ENCODE data around the gene C4orf50. TPM values are rescaled to one million over a fixed set of nuclear protein-coding genes. Genes with fewer than 3 reads are reported as not detected.

The C4orf50 gene
- polyA plus RNA-seq, 3 donors: not detected

DNA sequence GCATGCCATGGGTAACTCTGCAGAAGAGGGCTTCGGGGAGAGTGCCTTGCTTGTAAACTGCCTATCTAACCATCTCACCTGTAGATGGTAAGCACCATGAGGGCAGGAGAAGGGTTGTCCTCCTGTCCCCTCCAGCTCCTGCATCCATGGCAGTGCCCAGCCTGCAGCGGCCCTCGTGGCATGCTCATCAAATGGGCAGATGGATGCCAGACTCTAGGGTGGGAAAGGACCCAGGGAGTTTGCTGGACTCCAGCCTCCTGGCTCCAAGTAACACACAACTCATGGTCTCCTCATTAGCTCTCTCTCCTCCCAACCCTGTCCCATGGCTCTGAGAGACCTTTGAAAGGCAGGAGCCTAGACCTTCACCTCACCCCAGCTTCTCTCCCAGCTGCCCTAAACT lies 95.7 kb downstream of the C4orf50 start:
- Histone ChIP-seq H2AFZ (ENCODE audit: insufficient read depth, low read depth, low read length, poor library complexity, severe bottlenecking) (no peak overlapping the region), H3K27ac (ENCODE audit: low read depth in 1 of 2, low read length in 2 of 2) (no peak overlapping the region), H4K20me1 (ENCODE audit: insufficient read depth, low read length) (no peaks in the 10 kb centered on the region), H3K79me2 (ENCODE audit: insufficient read depth, low read length) (no peaks in the 10 kb centered on the region), H3K27me3 (ENCODE audit: control insufficient read depth in 2 of 2, insufficient read depth in 2 of 2, low read length in 2 of 2) (no peaks in the 10 kb centered on the region), H3K9ac (ENCODE audit: insufficient read depth, low read length, poor library complexity, severe bottlenecking) (no peak overlapping the region), H3K4me2 (replicated peaks; ENCODE audit: extremely low read depth, low read length, poor library complexity, severe bottlenecking) (no peak overlapping the region), H3K9me3 (replicated peaks in 1 of 2; ENCODE audit: control insufficient read depth in 1 of 2, insufficient read depth in 1 of 2, low read length in 2 of 2) (no peaks in the 10 kb centered on the region), H3K4me3 (replicated peaks in 1 of 3; ENCODE audit: low read depth in 2 of 3, low read length in 3 of 3) (no peak overlapping the region), H3K36me3 (replicated peaks in 1 of 2; ENCODE audit: control insufficient read depth in 1 of 2, insufficient read depth in 2 of 2, low read length in 2 of 2) (no peaks in the 10 kb centered on the region), H3K4me1 (ENCODE audit: control insufficient read depth in 1 of 2, insufficient read depth in 2 of 2, low read length in 2 of 2) (no peaks in the 10 kb centered on the region)
- Mint-ChIP-seq H3K4me3 (no peak overlapping the region), H3K4me1 (no peaks in the 10 kb centered on the region), H3K9me3 (peaks cover 0 to 4% (median 0%) of the 10 kb centered on the region in 7 donors), H3K27me3 (ENCODE audit: low read depth in 3 of 3) (peaks cover 5 to 28% (median 14%) of the 10 kb centered on the region in 3 donors), H3K27ac (no peak overlapping the region), H3K36me3 (no peaks in the 10 kb centered on the region)
- intact Hi-C loops (cut with micrococcal nuclease): no loop called here
- no CpG with 5 or more reads among the region's 3 CpGs for WGBS (ENCODE audit: insufficient coverage)
- DNase-seq: no peak
- TF ChIP-seq, protein P1, sequence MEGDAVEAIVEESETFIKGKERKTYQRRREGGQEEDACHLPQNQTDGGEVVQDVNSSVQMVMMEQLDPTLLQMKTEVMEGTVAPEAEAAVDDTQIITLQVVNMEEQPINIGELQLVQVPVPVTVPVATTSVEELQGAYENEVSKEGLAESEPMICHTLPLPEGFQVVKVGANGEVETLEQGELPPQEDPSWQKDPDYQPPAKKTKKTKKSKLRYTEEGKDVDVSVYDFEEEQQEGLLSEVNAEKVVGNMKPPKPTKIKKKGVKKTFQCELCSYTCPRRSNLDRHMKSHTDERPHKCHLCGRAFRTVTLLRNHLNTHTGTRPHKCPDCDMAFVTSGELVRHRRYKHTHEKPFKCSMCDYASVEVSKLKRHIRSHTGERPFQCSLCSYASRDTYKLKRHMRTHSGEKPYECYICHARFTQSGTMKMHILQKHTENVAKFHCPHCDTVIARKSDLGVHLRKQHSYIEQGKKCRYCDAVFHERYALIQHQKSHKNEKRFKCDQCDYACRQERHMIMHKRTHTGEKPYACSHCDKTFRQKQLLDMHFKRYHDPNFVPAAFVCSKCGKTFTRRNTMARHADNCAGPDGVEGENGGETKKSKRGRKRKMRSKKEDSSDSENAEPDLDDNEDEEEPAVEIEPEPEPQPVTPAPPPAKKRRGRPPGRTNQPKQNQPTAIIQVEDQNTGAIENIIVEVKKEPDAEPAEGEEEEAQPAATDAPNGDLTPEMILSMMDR (IDR thresholded peaks at IDR 0.05): no peak

GRCh38 chr4:5921981-5922380 lies 96.2 kb downstream of the C4orf50 start:
- H3K4me2 ChIP-seq (replicated peaks; ENCODE audit: extremely low read depth, low read length, poor library complexity, severe bottlenecking): no peak overlapping the region
- H3K9ac ChIP-seq (ENCODE audit: insufficient read depth, low read length, poor library complexity, severe bottlenecking): no peak overlapping the region
- Mint-ChIP-seq H3K27ac (no peak overlapping the region), H3K36me3 (no peaks in the 10 kb centered on the region), H3K4me3 (peak overlapping the region in 1 of 2 donors; percentile 39), H3K4me1 (no peaks in the 10 kb centered on the region), H3K27me3 (ENCODE audit: low read depth in 3 of 3) (peaks cover 5 to 26% (median 12%) of the 10 kb centered on the region in 3 donors), H3K9me3 (peaks cover 0 to 4% (median 0%) of the 10 kb centered on the region in 7 donors)
- H4K20me1 ChIP-seq (ENCODE audit: insufficient read depth, low read length): no peaks in the 10 kb centered on the region
- TF ChIP-seq, protein P1 (IDR thresholded peaks at IDR 0.05): no peak
- DNase-seq: no peak
- H3K27ac ChIP-seq (ENCODE audit: low read depth in 1 of 2, low read length in 2 of 2): no peak overlapping the region
- intact Hi-C loops (cut with micrococcal nuclease): no loop called here
- H2AFZ ChIP-seq (ENCODE audit: insufficient read depth, low read depth, low read length, poor library complexity, severe bottlenecking): no peak overlapping the region
- no peak overlapping the region for H3K4me3 ChIP-seq (replicated peaks in 1 of 3; ENCODE audit: low read depth in 2 of 3, low read length in 3 of 3)
- H3K9me3 ChIP-seq (replicated peaks in 1 of 2; ENCODE audit: control insufficient read depth in 1 of 2, insufficient read depth in 1 of 2, low read length in 2 of 2): no peaks in the 10 kb centered on the region
- H3K36me3 ChIP-seq (replicated peaks in 1 of 2; ENCODE audit: control insufficient read depth in 1 of 2, insufficient read depth in 2 of 2, low read length in 2 of 2): no peaks in the 10 kb centered on the region
- no peaks in the 10 kb centered on the region for H3K27me3 ChIP-seq (ENCODE audit: control insufficient read depth in 2 of 2, insufficient read depth in 2 of 2, low read length in 2 of 2)
- H3K4me1 ChIP-seq (ENCODE audit: control insufficient read depth in 1 of 2, insufficient read depth in 2 of 2, low read length in 2 of 2): no peaks in the 10 kb centered on the region
- 70% methylated on average over 4 of the region's 6 CpGs for WGBS (ENCODE audit: insufficient coverage)
- no peaks in the 10 kb centered on the region for H3K79me2 ChIP-seq (ENCODE audit: insufficient read depth, low read length)
